ENCODE data around the gene KL.

GRCh38 chr13:32986552-32986951, 29.7 kb upstream of the KL start:
- TF ChIP-seq POLR2A (IDR thresholded peaks at IDR 0.05) = no peak
- TF ChIP-seq CTCF (IDR thresholded peaks at IDR 0.05) = no peak

All from uterus (tissue), 2 donors.